HEK293 (cell line): ENCODE results near the gene RUSF1.
"Not testable (repeated sequence)": the region's sequence is repeated elsewhere in the genome, so short reads cannot be mapped to it uniquely, and the experiment has no call there.

Experiments used
- GFI1B ChIP-seq: fragments of 450-650 bp; formaldehyde crosslinking; IDR thresholded peaks from 2 replicates; pipeline ENCODE4 v1.5.1; 2016; ENCODE audit warnings: missing biosample characterization, missing genetic modification characterization
- ZBTB17 ChIP-seq: fragments of 450-650 bp; formaldehyde crosslinking; IDR thresholded peaks from 2 replicates; pipeline ENCODE4 v1.5.1; 2016; ENCODE audit warnings: missing biosample characterization, missing genetic modification characterization
- ZFP3 ChIP-seq: fragments of 450-650 bp; formaldehyde crosslinking; IDR thresholded peaks from 2 replicates; pipeline ENCODE4 v1.5.1; 2016; ENCODE audit warnings: low read depth, missing biosample characterization, missing genetic modification characterization
- ZNF10 ChIP-seq: fragments of 450-650 bp; formaldehyde crosslinking; IDR thresholded peaks from 2 replicates; pipeline ENCODE4 v1.5.1; 2017; ENCODE audit warnings: missing biosample characterization, missing genetic modification characterization
- ZNF548 ChIP-seq: fragments of 450-650 bp; formaldehyde crosslinking; IDR thresholded peaks from 2 replicates; pipeline ENCODE4 v1.5.1; 2016; ENCODE audit warnings: missing biosample characterization, missing genetic modification characterization
- ZNF664 ChIP-seq: fragments of 450-650 bp; formaldehyde crosslinking; IDR thresholded peaks from 2 replicates; pipeline ENCODE4 v1.5.1; 2016; ENCODE audit warnings: missing biosample characterization, missing genetic modification characterization
- ZSCAN30 ChIP-seq: fragments of 450-650 bp; IDR thresholded peaks from 2 replicates; pipeline ENCODE4 v1.5.1; 2018; ENCODE audit warnings: missing biosample characterization, mild to moderate bottlenecking, missing genetic modification characterization, moderate library complexity
- TF ChIP-seq, protein P1 (sequence below): fragments of 450-650 bp; formaldehyde crosslinking; IDR thresholded peaks from 2 replicates; pipeline ENCODE4 v1.5.1; 2016; ENCODE audit warnings: missing biosample characterization, missing genetic modification characterization
- TF ChIP-seq, protein P2 (sequence below): fragments of 450-650 bp; formaldehyde crosslinking; IDR thresholded peaks from 2 replicates; pipeline ENCODE4 v1.5.1; 2016; ENCODE audit warnings: missing biosample characterization, missing genetic modification characterization
- TF ChIP-seq, protein P3 (sequence below): IDR thresholded peaks from 2 replicates; pipeline ENCODE4 v1.6.1; 2011; ENCODE audit warnings: mild to moderate bottlenecking, low read depth, low read length, borderline replicate concordance

DNA sequence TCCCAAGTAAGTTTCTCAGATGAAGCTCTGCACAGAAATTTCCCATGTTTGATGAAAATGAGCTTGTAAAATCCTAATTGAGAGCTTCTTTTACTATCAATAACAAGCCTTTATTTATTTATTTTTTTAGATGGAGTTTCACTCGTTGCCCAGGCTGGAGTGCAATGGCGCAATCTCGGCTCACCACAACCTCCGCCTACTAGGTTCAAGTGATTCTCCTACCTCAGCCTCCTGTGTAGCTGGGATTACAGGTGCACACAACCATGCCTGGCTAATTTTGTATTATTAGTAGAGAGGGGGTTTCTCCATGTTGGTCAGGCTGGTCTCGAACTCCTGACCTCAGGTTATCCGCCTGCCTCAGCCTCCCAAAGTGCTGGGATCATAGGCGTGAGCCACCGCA is 4.6 kb downstream of the RUSF1 start:
- TF ChIP-seq, protein P1, sequence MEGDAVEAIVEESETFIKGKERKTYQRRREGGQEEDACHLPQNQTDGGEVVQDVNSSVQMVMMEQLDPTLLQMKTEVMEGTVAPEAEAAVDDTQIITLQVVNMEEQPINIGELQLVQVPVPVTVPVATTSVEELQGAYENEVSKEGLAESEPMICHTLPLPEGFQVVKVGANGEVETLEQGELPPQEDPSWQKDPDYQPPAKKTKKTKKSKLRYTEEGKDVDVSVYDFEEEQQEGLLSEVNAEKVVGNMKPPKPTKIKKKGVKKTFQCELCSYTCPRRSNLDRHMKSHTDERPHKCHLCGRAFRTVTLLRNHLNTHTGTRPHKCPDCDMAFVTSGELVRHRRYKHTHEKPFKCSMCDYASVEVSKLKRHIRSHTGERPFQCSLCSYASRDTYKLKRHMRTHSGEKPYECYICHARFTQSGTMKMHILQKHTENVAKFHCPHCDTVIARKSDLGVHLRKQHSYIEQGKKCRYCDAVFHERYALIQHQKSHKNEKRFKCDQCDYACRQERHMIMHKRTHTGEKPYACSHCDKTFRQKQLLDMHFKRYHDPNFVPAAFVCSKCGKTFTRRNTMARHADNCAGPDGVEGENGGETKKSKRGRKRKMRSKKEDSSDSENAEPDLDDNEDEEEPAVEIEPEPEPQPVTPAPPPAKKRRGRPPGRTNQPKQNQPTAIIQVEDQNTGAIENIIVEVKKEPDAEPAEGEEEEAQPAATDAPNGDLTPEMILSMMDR = not testable (repeated sequence)
- not testable (repeated sequence) for TF ChIP-seq ZNF10 (tag by site-specific recombination); GFI1B (tag by site-specific recombination); ZNF664; ZBTB17; ZFP3 (tag by site-specific recombination); ZNF548; ZSCAN30 (tag by site-specific recombination)
- TF ChIP-seq, protein P2, sequence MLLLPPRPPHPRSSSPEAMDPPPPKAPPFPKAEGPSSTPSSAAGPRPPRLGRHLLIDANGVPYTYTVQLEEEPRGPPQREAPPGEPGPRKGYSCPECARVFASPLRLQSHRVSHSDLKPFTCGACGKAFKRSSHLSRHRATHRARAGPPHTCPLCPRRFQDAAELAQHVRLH (tag by site-specific recombination) = not testable (repeated sequence)
- TF ChIP-seq, protein P3, sequence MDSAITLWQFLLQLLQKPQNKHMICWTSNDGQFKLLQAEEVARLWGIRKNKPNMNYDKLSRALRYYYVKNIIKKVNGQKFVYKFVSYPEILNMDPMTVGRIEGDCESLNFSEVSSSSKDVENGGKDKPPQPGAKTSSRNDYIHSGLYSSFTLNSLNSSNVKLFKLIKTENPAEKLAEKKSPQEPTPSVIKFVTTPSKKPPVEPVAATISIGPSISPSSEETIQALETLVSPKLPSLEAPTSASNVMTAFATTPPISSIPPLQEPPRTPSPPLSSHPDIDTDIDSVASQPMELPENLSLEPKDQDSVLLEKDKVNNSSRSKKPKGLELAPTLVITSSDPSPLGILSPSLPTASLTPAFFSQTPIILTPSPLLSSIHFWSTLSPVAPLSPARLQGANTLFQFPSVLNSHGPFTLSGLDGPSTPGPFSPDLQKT = not testable (repeated sequence)
